Spinal cord (tissue), 10 donors: ENCODE results near the gene PHF10. TPM values are rescaled to one million over a fixed set of nuclear protein-coding genes. Genes with fewer than 3 reads are reported as not detected.

ENCODE experiments used
- DNase-seq, 6 donors: peaks; one replicate each; pipeline versions ENCODE4 v3.0.0 to v3.0.0-alpha.2; 2013 to 2015; ENCODE audit warnings: low spot score in 6 of 6, low read depth in 4 of 6
- H3K27ac ChIP-seq: one replicate; pipeline ENCODE4 v1.5.1; 2013; ENCODE audit warnings: low read depth, low read length, control low read depth
- H3K27me3 ChIP-seq: one replicate; pipeline ENCODE4 v1.6.1; 2013; ENCODE audit warnings: low read length; ENCODE audit not compliant: control insufficient read depth, insufficient read depth
- H3K36me3 ChIP-seq: one replicate; pipeline ENCODE4 v1.6.1; 2013; ENCODE audit warnings: low read length; ENCODE audit not compliant: control insufficient read depth, insufficient read depth
- H3K4me1 ChIP-seq: one replicate; pipeline ENCODE4 v1.6.1; 2013; ENCODE audit warnings: low read length; ENCODE audit not compliant: control insufficient read depth, insufficient read depth
- H3K4me3 ChIP-seq: one replicate; pipeline ENCODE4 v1.5.1; 2013; ENCODE audit warnings: low read depth, low read length, control low read depth
- H3K9me3 ChIP-seq: one replicate; pipeline ENCODE4 v1.6.1; 2013; ENCODE audit warnings: low read length; ENCODE audit not compliant: control insufficient read depth, insufficient read depth
- WGBS: methylation state at CpG from one replicate; pipeline ENCODE4 v1.1.5; 2013; ENCODE audit warnings: missing lambda C conversion rate; ENCODE audit not compliant: insufficient coverage; 5-methylcytosine and 5-hydroxymethylcytosine counted together
- polyA plus RNA-seq, 2 donors: library from polyadenylated mRNA; unstranded; fragments of 120-200 nt; gene quantifications; one replicate each; pipeline ENCODE4 v1.2.1, GENCODE V29; 2013; ENCODE audit not compliant: insufficient read length in 2 of 2
- total RNA-seq, 2 donors: library from RNA; depleted of rRNA in 1 of 2; stranded (reverse); fragments of 120-200 nt in 1 of 2; fragments of >200 nt in 1 of 2; gene quantifications; one replicate each; pipeline versions ENCODE4 v1.2.3 to v1.2.4, GENCODE V29; 2013 to 2014
- donor health status: healthy.

The PHF10 gene
- total and polyA plus RNA-seq, 4 donors = 44.6 to 70.6 (median 57.6) TPM

GRCh38 chr6:169692516-169692915 lies 31.8 kb downstream of the PHF10 start:
- H3K4me3 ChIP-seq = no peak overlapping the region
- H3K27ac ChIP-seq = no peak overlapping the region
- H3K4me1 ChIP-seq = no peaks in the 10 kb centered on the region
- peaks cover 8% of the 10 kb centered on the region for H3K9me3 ChIP-seq
- no peaks in the 10 kb centered on the region for H3K27me3 ChIP-seq
- H3K36me3 ChIP-seq = peaks cover 17% of the 10 kb centered on the region
- 90% methylated on average over 3 of the region's 3 CpGs for WGBS
- DNase-seq = no peak

GRCh38 chr6:169691260-169691659 lies 33.0 kb downstream of the PHF10 start:
- H3K4me3 ChIP-seq = no peak overlapping the region
- no peak for DNase-seq
- peaks cover 10% of the 10 kb centered on the region for H3K9me3 ChIP-seq
- H3K27ac ChIP-seq = no peak overlapping the region
- H3K4me1 ChIP-seq = no peaks in the 10 kb centered on the region
- no CpG with 5 or more reads among the region's 2 CpGs for WGBS
- H3K27me3 ChIP-seq = no peaks in the 10 kb centered on the region
- H3K36me3 ChIP-seq = peaks cover 19% of the 10 kb centered on the region

GRCh38 chr6:169689287-169689686 lies 35.0 kb downstream of the PHF10 start:
- peaks cover 20% of the 10 kb centered on the region for H3K36me3 ChIP-seq
- no peaks in the 10 kb centered on the region for H3K4me1 ChIP-seq
- no peak for DNase-seq
- H3K9me3 ChIP-seq = peaks cover 17% of the 10 kb centered on the region
- H3K27ac ChIP-seq = no peak overlapping the region
- no peak overlapping the region for H3K4me3 ChIP-seq
- no peaks in the 10 kb centered on the region for H3K27me3 ChIP-seq
- 97% methylated on average over 6 of the region's 6 CpGs for WGBS

- H3K4me3 ChIP-seq = no peak overlapping the region
- H3K4me1 ChIP-seq = no peaks in the 10 kb centered on the region
- peaks cover 12% of the 10 kb centered on the region for H3K9me3 ChIP-seq
- no peaks in the 10 kb centered on the region for H3K27me3 ChIP-seq
- H3K27ac ChIP-seq = no peak overlapping the region
- no peak for DNase-seq
- WGBS = no CpG with 5 or more reads among the region's 2 CpGs
- peaks cover 30% of the 10 kb centered on the region for H3K36me3 ChIP-seq
Measured at GRCh38 chr6:169685860-169686259, 38.4 kb downstream of the PHF10 start.

- peaks cover 25% of the 10 kb centered on the region for H3K36me3 ChIP-seq
- WGBS = 96% methylated on average over 3 of the region's 3 CpGs
- no peak for DNase-seq
- no peaks in the 10 kb centered on the region for H3K27me3 ChIP-seq
- no peaks in the 10 kb centered on the region for H3K4me1 ChIP-seq
- no peak overlapping the region for H3K4me3 ChIP-seq
- H3K27ac ChIP-seq = no peak overlapping the region
- peaks cover 10% of the 10 kb centered on the region for H3K9me3 ChIP-seq
Measured at GRCh38 chr6:169684056-169684455, 40.2 kb downstream of the PHF10 start.

- no peak overlapping the region for H3K27ac ChIP-seq
- DNase-seq = no peak
- H3K27me3 ChIP-seq = no peaks in the 10 kb centered on the region
- H3K4me1 ChIP-seq = no peaks in the 10 kb centered on the region
- no peaks in the 10 kb centered on the region for H3K9me3 ChIP-seq
- H3K36me3 ChIP-seq = peaks cover 15% of the 10 kb centered on the region
- WGBS = 88% methylated on average over 1 of the region's 1 CpG
- no peak overlapping the region for H3K4me3 ChIP-seq
Measured at GRCh38 chr6:169678342-169678741, 46.0 kb downstream of the PHF10 start.

- 94% methylated on average over 1 of the region's 1 CpG for WGBS
- DNase-seq = no peak
- Histone ChIP-seq H3K36me3 (peaks cover 15% of the 10 kb centered on the region), H3K9me3 (no peaks in the 10 kb centered on the region), H3K27me3 (no peaks in the 10 kb centered on the region), H3K4me3 (no peak overlapping the region), H3K27ac (no peak overlapping the region), H3K4me1 (no peaks in the 10 kb centered on the region)
Measured at GRCh38 chr6:169677096-169677495, 47.2 kb downstream of the PHF10 start.

- H3K4me1 ChIP-seq = no peaks in the 10 kb centered on the region
- H3K27ac ChIP-seq = no peak overlapping the region
- no peaks in the 10 kb centered on the region for H3K9me3 ChIP-seq
- no peak for DNase-seq
- H3K4me3 ChIP-seq = no peak overlapping the region
- H3K27me3 ChIP-seq = no peaks in the 10 kb centered on the region
- WGBS = 96% methylated on average over 3 of the region's 3 CpGs
- peaks cover 20% of the 10 kb centered on the region for H3K36me3 ChIP-seq
Measured at GRCh38 chr6:169675011-169675410, 49.3 kb downstream of the PHF10 start.

- Histone ChIP-seq H3K9me3 (no peaks in the 10 kb centered on the region), H3K36me3 (peaks cover 27% of the 10 kb centered on the region), H3K27me3 (no peaks in the 10 kb centered on the region), H3K4me1 (no peaks in the 10 kb centered on the region), H3K4me3 (no peak overlapping the region), H3K27ac (no peak overlapping the region)
- no peak for DNase-seq
- 98% methylated on average over 5 of the region's 5 CpGs for WGBS
Measured at GRCh38 chr6:169671563-169671962, 52.7 kb downstream of the PHF10 start.

- H3K36me3 ChIP-seq = peaks cover 37% of the 10 kb centered on the region
- H3K9me3 ChIP-seq = no peaks in the 10 kb centered on the region
- H3K4me3 ChIP-seq = no peak overlapping the region
- no peaks in the 10 kb centered on the region for H3K27me3 ChIP-seq
- no peaks in the 10 kb centered on the region for H3K4me1 ChIP-seq
- no peak for DNase-seq
- H3K27ac ChIP-seq = no peak overlapping the region
- WGBS = 26% methylated on average over 3 of the region's 7 CpGs
Measured at GRCh38 chr6:169669889-169670288, 54.4 kb downstream of the PHF10 start.
